VCaP (cell line): ENCODE measurements around the gene KLHL30.

ENCODE experiments used
- H3K27ac ChIP-seq: fragments of 450-650 bp; 2 replicates; pipeline ENCODE4 v1.5.1; 2017
- TF ChIP-seq, protein P1 (sequence below): fragments of 450-650 bp; conservative IDR thresholded peaks from 2 replicates; pipeline ENCODE4 v1.5.1; 2017; ENCODE audit warnings: mild to moderate bottlenecking, moderate library complexity

Gene KLHL30

DNA sequence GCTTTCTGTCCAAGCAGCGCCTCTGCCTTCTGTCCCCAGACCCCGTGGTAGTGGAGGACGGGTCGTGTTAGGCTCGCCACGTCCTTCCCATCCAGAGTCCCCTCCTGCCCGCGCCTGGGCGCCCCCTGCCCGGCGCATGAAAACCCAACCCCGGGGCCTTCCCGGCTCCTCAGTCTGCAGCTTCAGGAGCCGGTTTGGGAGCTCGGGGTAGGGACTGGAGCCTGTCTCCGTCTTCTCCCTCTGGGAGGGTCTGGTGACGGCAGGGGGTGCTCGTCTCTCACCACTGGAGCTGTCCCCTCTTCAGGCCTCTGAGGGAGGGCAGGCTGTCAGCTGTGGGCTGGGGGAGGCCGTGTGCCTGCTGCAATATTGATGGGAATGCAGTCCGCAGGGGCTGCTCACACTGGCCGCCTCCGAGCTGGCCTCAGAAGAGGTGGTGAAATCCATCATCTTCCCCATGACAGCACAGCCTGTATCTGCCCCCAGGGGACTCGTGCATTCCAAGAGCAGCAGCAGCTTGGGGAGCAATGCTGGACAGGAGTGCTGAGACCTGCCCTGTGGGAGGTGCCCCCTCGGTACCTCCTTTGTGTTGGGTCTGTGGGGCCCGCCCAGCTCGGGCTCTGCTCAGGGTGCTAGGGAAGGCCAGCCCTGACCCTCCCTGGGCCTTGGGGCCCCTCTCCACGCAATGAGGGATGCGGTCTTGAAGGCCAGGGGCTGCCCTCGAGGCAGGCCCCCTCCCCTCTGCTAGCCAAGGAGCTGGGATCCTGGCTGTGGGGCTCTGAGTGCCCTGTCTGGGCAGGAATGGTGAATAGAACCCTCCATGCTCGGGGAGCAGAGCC lies 17.8 kb upstream of the KLHL30 start:
- no peak overlapping the region for H3K27ac ChIP-seq
- TF ChIP-seq, protein P1, sequence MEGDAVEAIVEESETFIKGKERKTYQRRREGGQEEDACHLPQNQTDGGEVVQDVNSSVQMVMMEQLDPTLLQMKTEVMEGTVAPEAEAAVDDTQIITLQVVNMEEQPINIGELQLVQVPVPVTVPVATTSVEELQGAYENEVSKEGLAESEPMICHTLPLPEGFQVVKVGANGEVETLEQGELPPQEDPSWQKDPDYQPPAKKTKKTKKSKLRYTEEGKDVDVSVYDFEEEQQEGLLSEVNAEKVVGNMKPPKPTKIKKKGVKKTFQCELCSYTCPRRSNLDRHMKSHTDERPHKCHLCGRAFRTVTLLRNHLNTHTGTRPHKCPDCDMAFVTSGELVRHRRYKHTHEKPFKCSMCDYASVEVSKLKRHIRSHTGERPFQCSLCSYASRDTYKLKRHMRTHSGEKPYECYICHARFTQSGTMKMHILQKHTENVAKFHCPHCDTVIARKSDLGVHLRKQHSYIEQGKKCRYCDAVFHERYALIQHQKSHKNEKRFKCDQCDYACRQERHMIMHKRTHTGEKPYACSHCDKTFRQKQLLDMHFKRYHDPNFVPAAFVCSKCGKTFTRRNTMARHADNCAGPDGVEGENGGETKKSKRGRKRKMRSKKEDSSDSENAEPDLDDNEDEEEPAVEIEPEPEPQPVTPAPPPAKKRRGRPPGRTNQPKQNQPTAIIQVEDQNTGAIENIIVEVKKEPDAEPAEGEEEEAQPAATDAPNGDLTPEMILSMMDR, result no peak

DNA sequence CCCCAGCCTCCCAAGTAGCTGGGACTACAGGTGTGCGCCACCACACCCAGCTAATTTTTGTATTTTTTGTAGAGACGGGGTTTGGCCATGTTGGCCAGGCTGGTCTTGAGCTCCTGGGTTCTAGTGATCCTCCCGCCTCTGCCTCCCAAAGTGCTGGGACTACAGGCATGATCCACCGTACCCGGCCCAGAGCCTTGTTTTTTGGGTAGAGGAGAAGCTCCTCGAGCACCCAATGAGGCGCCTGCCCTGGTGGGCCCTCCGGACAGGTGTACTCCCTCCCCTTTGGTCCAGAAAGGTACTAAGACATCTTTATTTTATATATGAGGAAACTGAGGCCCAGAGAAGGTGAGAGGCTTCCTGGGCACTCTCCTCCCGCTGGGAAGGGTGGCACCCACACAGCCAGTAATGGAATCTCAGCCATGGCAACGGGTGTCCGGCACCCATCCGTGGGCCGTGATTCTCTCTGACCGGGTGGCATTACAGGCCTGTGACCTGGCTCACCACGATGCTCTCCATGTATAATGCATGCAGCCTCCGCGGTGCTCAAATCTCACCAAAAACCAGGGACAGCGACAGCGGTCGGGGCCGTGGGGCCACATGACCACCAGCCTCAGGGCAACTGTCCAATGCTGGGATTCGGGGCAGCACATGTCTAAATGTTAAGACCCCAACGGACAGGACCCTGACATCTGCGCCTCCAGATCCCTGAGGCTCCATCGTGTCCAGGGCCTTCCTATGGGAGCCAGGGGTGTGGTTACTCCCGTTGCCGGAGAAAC lies 16.8 kb upstream of the KLHL30 start:
- no peak overlapping the region for H3K27ac ChIP-seq
- TF ChIP-seq, protein P1, result no peak

DNA sequence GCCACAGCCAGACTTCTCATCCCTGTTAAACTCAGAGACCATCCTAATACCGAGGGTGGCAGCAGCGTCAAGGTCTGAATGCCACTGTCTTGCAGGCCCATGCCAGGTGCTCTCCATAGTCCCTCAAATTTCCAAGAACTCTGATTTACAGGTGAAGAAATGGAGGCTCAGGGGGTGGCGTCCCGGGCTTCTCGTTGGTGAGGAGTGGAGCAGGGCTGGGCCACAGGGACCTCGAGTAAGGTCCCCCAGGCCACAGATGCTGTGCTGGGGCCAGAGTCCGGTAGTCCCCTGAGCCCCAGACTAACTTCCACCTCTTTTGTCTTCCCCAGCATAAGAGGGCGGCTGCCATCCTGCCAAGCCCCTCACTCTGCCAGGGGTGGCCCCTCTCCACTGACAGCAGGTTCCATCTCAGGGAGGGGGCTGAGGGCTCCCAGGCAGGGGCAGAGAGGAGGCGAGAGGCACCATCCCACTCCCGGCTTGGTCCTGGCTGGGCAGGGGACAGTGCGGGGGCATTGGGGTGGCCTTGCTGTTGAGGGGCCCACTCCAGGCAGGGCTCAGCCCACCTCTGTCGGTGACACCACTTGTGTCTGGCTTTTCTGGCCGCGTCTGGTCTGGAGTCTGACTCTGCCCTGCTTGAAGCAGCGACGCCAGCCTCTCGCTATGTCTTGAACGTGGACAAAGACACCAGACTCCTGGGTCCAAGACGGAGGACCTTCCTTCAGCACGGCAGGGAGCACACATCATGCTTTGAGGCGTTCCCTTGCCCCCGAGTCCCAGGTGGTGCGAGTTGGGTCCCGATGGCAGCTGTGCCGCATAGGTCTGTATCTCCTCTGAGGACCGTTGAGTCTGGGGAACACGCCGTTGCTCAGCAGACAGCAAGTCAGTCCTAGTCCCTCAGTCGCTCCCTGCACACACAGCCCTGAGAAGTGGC lies 15.9 kb upstream of the KLHL30 start:
- no peak overlapping the region for H3K27ac ChIP-seq
- TF ChIP-seq, protein P1, result no peak

DNA sequence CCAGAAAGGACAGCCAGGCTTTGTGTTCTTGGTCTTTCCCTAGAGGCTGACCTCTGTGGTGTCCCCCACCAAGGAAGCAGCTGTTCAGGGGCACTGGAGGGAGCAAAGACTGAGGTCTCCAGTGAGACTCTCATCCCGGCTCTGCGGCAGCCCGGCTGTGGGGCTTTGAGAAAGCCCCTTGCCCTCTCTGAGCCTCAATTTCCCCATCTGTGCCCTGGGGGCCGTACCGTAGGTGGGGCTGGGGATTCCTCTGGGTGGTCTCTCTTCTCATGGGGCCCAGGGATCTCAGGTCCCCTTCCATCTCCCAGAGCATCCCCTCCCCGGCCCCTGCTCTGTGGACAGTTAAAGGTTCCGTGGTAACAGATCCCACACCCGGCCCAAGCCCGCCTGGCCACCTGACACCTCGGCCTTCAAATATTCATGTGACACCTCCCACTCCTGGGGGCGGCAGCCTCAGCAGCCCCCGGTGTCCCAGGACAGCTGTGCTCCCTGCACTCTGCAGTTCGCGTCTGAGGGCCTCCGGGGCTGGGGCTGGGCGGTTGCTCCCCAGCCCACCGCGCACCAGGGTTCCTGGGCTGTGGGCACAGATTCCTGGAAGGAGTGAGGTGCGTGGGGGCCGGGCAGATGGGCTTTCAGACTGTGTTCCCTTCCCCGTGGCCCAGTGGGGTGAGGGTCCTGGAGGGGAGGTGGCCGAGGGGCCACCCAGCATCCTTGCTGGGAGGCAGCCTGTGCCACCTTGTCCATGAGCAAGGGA lies 15.1 kb upstream of the KLHL30 start:
- TF ChIP-seq, protein P1, result no peak
- no peak overlapping the region for H3K27ac ChIP-seq

DNA sequence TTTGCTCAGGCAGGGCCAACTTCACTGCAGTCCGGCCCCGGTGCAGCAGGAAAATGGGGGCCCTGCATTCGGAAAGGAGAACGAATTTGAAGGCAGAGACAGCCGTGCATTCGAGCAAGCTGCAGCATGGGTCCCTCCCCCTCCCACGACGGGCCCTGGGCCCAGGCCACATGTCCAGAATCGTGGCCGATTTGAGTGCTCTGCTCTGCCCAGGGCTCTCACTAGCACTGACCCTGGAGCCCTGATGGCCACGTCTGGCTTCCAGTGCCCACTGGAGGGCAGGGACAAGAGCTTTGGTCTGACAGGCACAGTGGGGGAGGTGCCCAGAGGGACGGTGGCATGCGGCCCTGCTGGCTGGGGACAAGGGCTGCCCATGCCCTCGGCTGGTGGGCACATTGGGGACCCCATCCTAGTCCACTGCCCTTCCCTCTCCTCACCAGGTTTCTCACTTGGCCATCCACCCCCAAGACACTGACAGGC lies 14.4 kb upstream of the KLHL30 start:
- TF ChIP-seq, protein P1, result no peak
- no peak overlapping the region for H3K27ac ChIP-seq

DNA sequence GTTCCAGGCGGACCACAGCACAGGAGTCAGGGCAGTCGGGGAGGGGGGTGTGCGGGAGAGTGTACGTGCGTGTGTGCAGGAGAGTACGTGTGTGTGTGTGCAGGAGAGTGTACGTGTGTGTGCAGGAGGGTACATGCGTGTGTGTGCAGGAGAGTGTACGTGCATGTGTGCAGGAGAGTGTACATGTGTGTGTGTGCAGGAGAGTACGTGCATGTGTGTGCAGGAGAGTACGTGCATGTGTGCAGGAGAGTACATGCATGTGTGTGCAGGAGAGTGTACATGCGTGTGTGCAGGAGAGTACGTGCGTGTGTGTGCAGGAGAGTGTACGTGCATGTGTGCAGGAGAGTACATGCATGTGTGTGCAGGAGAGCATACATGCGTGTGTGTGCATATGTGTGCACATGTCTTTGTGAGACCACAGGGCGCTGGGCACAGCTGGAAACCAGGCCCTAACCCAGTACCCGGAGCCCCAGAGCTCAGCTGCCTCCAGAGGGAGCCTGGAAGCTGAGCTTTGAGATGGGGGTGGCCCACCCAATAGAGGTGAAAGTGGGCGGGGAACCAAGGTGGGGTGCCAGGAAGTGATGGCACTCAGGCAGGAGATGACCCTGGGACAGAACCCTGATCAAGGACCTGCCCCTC lies 13.9 kb upstream of the KLHL30 start:
- TF ChIP-seq, protein P1, result no peak
- H3K27ac ChIP-seq, result no peak overlapping the region
